Measurements from ENCODE around the gene ATP5IF1.

The ATP5IF1 gene

GRCh38 chr1:28286111-28286510 lies 50.2 kb downstream of the ATP5IF1 start:
- DNase-seq (ENCODE audit: low spot score in 2 of 2): no peak
- in situ Hi-C loops (cut with MboI; ENCODE audit: low sequenced_read_pairs): no loop called here
- H3K27me3 ChIP-seq (ENCODE audit: low read depth): no peaks in the 10 kb centered on the region

More at GRCh38 chr1:28286111-28286510, 50.2 kb downstream of the ATP5IF1 start:
- Histone ChIP-seq H3K9me3 (no peaks in the 10 kb centered on the region), H3K36me3 (replicated peaks) (peaks cover 10% of the 10 kb centered on the region), H3K4me1 (no peaks in the 10 kb centered on the region), H3K4me3 (no peak overlapping the region)
